ENCODE data around the gene IGF2R.

DNA sequence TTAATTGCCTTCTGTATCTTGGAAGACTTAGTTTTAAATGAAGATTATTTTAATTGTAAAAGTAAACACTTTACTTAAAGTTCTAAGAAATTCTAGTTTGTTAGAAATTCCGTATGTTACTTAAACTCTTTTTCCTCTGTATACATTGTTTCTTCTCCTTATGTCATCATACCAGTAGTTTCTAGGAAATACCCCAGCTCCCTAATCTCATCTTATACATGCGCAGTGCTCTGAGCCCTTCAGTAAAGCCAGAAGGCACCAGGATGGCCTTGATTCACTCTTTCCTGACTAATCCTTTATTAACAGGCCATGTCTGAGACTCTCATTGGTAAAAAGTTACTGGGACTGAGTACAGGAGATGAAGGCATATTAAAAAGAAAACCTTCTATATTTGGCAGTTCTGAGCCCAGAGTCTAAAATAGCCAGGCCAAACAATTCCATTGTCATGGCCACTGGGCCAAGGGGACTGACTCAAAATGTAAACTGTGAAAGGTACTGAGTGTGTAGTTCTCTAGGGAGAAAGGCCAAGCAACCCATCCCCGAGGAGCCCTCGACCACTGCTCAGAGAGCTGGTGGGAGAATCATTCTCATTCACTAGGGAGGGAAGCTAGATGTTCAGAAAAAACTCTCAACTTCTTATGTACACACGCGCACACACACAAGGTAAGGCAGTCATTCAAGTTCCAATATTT is 177.7 kb downstream of the IGF2R start:
- TF ChIP-seq, protein P1, sequence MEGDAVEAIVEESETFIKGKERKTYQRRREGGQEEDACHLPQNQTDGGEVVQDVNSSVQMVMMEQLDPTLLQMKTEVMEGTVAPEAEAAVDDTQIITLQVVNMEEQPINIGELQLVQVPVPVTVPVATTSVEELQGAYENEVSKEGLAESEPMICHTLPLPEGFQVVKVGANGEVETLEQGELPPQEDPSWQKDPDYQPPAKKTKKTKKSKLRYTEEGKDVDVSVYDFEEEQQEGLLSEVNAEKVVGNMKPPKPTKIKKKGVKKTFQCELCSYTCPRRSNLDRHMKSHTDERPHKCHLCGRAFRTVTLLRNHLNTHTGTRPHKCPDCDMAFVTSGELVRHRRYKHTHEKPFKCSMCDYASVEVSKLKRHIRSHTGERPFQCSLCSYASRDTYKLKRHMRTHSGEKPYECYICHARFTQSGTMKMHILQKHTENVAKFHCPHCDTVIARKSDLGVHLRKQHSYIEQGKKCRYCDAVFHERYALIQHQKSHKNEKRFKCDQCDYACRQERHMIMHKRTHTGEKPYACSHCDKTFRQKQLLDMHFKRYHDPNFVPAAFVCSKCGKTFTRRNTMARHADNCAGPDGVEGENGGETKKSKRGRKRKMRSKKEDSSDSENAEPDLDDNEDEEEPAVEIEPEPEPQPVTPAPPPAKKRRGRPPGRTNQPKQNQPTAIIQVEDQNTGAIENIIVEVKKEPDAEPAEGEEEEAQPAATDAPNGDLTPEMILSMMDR (IDR thresholded peaks at IDR 0.05), result no peak
- no peak for TF ChIP-seq EZH2phosphoT487 (IDR thresholded peaks at IDR 0.05)

All from neural progenitor cell (in vitro differentiated cells).